RPMI8226 (cell line): ENCODE results near the gene CALML4.
"Not testable (repeated sequence)": the region's sequence is repeated elsewhere in the genome, so short reads cannot be mapped to it uniquely, and the experiment has no call there.

ENCODE experiments used
- DNase-seq: peaks from one replicate; pipeline ENCODE4 v3.0.0-alpha.2; 2015

CALML4 gene

GRCh38 chr15:68207176-68207935 is 2.2 kb upstream of the CALML4 start:
- DNase-seq = no peak

GRCh38 chr15:68206711-68207151 is 1.6 kb upstream of the CALML4 start:
- DNase-seq = no peak

- no peak for DNase-seq
These were observed 915 bp upstream of the CALML4 start for GRCh38 chr15:68205954-68206539.

DNA sequence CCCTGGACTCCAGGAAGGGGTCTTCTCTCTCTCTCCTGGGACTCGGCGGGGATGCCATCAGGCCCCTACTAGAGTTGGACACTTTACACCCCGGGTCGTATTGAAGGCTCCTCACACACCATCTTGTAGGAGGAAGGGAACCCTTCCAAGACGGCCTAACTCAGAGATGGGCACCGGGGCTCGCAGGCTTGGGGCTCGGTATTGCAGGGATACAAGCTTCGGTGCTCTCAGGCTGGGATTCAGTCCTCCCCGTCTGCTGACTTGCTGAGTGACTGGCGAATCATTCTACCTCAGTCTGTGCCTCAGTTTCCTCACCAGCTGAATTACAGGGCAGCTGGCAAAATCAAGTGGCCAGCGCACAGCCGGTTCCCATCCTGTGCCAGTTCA is 419 bp upstream of the CALML4 start:
- DNase-seq = no peak

DNA sequence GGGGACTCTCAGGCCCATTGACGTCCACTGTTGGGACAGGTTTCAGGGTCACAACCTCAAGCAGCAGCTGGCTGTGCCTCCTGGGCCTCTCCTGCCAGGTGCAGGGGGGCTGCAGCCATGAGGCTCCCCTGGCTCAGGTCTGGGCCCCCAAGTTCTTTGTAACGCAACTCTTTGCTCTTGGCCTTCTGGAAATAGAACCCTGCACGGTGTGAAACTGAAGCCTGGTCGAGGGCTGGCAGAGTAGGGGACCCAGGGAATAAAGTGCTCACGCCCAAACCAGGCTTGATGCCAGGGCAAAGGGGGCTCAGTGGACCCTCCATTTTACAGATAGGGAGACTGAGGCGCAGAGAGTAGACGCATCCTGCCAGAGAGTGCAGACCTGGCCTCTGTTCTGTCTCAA is 771 bp downstream of the CALML4 start:
- DNase-seq = no peak

DNA sequence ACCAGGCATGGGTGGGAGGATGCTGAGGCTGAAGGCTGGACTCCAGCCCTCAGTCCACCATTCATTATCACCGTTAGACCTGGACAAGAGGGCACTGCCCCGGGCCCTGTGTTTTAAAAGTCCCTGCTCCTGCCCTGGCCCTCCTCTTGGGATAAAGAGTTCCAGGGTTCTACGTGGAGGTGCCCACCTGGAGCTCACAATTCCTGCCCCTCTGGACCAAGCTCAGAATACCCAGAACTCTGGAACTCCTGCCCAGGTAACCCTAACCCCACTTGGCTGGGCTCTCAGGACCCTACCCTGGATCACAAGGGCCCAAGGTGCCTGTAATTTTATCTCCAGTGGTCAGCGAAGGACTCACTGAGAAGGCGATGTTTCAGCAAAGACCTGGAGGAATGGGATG is 1.2 kb downstream of the CALML4 start:
- no peak for DNase-seq

DNA sequence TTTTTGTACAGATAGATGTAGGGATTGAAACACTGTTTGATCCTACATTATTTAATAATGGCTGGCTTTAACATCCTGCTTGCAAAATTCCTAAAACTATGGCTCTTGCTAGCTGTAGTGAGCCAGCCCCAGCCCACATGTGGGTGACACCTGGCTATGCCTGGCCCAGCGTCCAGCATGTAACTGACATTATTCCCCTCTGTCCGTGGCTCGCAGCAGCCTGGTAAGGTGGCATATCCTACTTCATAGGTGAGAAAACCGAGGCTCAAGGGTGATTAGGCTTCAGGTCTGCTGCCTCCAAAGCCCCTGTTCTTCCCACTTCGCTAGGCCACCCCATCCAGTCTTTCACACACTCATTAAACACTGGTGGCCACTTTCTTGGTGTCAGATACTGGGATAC is 1.6 kb downstream of the CALML4 start:
- no peak for DNase-seq

- DNase-seq = not testable (repeated sequence)
These were observed 2.1 kb downstream of the CALML4 start for GRCh38 chr15:68202994-68203393.

DNA sequence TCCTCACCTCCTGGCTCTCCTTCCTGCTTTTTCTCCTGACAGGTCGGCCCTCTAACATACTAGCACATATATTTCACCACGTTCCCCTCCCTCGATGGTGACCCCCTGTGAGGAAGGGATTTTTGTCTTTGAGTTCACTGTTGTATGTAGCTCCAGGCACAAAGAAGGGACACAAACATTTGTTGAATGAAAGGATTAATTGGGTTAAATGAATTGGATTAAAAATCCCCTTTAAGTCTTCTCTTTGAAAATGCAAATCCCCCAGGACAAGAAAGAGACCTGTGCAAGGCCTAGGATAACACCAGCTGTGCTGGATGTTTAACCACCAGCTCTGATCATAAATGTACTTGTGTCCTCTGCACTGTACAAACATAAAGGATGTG is 3.3 kb downstream of the CALML4 start:
- DNase-seq = no peak

- no peak for DNase-seq
These were observed 3.8 kb downstream of the CALML4 start for GRCh38 chr15:68201153-68201878.

GRCh38 chr15:68200016-68200861 is 4.9 kb downstream of the CALML4 start:
- no peak for DNase-seq

DNA sequence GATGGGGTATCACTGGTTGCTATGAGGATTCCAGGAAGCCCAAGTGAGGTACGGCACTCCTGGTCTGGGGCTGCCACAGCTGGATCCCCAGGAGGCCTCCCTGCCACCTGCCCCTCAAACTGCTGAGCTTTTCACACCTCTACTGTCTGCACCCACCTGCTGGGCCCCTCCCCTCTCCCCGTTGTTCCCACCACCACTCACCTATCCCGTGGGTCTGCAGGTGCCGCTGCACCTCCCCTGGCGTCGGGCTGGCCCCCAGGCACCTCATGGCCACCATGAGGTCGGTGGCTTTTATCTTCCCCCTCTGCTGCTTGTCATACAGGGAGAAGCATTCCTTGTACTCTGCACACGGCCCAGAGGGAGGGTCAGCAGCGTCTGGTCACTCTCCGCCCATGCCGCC is 5.8 kb downstream of the CALML4 start:
- DNase-seq = no peak

DNA sequence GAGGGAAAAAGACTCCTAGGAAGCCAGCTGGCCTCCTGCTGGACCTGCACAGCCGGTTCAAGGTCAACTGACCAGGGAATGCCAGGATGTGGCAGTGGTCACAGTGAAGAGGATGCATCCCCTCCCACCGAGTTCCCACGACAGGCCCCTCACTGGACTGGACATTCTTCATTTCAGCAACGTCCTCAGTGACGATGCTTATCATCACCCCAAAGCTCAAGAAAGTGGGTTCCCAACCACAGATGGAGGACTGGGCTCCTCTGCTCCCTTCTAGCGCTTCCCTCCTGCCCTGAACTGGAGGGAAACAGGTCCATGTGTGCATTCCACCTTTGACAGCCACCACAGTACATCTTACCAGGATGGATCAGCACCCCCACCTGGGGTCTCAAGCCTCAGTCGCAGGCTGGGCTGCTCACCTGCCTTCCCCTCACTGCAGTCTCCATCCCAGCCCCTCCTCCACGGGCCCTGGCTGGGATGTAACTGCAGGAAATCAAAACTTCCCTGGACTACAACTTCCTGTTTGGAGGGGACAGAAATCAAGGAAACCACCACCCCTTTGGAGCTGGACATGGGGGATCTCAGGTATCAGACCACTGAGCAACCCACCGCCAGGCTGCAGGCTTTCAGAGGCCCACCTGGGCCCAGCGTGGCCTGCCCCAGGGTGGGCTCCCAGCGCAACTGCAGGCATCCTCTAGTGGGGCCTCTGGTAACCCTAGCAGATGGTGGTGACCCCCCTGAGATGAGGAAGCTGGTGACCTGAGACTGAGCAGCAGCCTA is 7.3 kb downstream of the CALML4 start:
- DNase-seq = no peak

DNA sequence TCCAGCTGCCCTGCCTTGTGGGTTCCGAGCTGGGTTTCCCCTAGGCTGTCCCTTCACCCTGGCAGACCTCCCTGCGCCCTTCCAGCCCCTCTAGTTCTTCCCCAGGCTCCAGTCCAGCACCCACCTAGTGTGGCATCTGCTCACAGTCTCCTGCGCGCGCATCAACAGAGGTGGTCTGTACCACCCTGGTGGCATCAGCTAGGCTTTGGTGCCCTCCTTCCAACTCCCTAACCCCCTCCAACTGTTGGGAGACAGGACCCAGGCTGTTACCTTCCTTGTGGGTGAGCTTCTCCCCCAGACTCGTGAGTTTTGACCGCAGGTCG is 8.0 kb downstream of the CALML4 start:
- no peak for DNase-seq

DNA sequence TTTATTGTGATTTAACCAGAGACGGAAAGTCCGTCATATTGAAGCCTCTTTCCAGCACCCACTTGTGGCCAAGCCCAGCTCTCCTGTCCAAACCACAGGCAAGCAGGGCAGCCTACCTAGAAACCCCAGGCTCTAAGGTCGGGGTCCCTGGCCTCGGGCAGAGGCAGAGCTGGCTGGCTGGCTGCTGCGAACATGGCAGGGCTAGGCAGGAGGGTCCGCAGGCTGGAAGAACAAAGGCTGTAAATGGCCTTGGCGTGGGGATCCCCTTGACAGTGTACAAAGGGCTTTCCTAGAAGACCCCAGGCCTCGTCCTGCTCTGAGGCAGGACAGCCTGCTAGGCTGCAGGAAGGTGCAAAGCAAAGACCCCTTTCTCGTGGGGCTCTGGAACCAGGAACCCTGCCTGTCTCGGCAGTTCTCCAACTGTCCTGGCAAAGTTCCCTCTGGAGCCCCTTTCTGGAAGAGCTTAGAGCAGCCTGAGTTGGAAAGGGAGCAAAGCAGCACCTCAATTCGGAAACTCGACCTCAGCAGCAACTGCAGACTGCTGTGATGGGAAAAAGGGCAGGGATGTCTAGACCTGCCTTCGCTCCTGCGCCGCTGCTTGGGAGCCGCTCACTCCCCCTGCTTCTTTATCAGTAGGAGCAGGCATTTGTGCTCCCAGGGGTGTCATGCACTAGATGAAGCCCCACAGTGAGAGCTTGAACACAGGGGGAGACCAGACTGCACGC is 8.5 kb downstream of the CALML4 start:
- DNase-seq = no peak

- DNase-seq = no peak
These were observed 9.6 kb downstream of the CALML4 start for GRCh38 chr15:68195336-68196112.

DNA sequence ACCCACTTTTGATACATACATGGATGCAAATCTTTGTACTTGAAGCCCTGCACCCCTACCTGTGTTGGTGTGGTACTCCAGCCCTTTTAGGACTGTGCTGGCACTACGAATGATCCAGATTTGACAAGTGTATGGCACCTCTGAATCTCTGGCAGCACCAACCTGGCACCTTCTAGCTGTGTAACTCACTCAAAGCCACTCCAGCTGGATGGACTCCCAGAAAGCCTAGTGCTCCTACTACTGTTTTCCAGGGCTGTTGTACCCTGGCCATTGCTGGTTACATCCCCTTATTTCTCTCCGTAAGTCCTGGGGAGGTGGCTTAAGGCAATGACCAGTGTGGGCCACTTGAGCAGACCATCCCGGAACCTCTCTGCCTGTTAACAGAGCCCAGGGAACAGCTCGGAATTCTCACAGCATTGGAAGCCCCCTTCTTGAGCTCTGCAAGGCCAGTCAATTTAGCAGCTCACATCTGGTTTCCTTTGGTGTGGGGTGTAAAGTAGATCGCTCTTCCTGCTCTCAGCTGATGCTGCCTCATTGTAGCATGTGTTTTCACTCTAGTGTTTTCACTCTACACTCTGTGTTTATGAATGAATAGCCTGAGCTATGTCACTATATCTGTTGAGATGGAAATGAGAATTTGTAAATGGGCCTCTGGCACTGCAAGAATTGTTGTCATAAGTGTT is 12.2 kb downstream of the CALML4 start:
- no peak for DNase-seq

DNA sequence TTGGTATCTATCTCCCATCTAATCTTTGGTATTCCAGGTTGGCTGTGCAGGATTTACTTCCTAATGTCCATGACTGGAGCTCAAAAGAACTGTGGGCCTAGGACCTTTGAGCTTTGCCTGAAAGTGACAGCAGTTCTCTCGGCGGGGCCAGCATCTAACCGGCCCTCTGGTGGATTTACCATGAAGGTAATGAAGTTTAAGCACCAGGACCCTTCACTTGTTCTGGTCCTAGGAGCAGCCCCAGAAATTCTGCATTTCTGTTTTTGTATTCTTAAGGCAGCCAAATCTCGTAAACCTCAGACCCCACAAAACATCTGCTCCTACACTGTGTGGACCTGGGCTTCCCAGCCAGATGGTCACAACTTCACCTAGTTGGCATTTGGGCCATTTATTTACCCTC is 13.0 kb downstream of the CALML4 start:
- no peak for DNase-seq

DNA sequence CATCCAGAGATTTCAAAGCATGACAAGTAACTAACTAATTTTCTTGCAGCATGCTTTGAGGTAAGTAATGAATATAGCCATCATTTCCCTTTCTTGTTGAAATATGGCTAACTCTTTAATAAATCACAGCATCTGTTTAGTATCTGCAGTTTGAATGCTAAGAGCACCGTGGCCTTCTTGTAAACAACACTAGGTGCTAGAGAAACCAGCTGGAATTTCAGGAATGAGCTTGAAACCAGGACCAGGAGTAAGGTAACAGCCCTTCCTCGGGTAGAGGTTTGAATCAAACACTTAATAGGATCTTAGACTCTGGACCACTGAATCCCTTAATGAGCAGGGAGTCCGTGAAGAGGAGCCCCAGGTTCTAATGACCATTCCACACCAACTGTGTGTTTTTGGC is 13.6 kb downstream of the CALML4 start:
- DNase-seq = no peak

DNA sequence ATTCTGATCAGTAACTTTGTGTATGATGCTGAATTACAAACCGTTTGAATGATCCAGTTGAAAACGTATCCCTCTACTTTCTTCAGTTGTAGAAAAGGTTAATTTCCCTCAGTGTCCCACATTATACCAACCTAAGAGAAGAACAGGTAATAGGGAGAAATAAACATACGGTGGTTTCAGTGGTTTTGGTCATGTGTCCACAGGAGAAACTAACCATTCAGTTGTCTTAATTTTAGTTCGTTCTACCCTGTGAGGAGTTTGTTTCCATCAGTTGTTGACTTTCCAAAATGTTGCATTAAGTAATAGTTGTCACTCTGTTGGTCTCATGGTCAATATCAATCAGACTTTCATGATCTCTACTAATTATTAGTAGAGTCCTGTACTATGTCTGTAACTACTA is 15.1 kb downstream of the CALML4 start:
- no peak for DNase-seq

GRCh38 chr15:68188647-68189046 is 16.5 kb downstream of the CALML4 start:
- peak; percentile 54 for DNase-seq
